G401.6 (cell line): ENCODE results near the gene FSHR.

Source experiments
- FAIRE-seq: peaks from 2 replicates; lab custom pipeline; 2012; peaks lifted over from hg19 to GRCh38; lab: Jason Lieb, UNC

The FSHR gene, protein sequence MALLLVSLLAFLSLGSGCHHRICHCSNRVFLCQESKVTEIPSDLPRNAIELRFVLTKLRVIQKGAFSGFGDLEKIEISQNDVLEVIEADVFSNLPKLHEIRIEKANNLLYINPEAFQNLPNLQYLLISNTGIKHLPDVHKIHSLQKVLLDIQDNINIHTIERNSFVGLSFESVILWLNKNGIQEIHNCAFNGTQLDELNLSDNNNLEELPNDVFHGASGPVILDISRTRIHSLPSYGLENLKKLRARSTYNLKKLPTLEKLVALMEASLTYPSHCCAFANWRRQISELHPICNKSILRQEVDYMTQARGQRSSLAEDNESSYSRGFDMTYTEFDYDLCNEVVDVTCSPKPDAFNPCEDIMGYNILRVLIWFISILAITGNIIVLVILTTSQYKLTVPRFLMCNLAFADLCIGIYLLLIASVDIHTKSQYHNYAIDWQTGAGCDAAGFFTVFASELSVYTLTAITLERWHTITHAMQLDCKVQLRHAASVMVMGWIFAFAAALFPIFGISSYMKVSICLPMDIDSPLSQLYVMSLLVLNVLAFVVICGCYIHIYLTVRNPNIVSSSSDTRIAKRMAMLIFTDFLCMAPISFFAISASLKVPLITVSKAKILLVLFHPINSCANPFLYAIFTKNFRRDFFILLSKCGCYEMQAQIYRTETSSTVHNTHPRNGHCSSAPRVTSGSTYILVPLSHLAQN

DNA sequence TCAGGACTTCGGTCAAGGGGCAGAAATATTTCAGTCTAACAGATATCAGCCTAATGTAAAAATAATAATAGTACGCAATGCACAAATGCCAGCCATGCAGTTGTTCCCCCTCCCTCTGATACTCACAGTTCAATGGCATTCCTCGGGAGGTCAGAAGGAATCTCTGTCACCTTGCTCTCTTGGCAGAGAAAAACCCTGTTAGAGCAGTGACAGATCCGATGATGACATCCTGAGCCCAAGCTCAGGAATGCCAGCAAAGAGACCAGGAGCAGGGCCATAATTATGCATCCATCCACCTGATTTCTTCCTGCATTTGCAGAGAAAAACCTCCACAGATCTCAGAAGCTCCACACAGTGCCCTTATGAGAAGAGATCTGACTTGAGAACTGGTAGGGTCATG lies at the start of gene FSHR:
FSHR (minus strand) TSS at position 376 of the 400 bp plus-strand sequence; CDS start at position 278, 98 bp downstream.
- FAIRE-seq: no peak

GRCh38 chr2:49199266-49199665 lies 45.0 kb upstream of the FSHR start:
- no peak for FAIRE-seq

- no peak for FAIRE-seq
Measured at GRCh38 chr2:49194701-49195100, 40.4 kb upstream of the FSHR start.

DNA sequence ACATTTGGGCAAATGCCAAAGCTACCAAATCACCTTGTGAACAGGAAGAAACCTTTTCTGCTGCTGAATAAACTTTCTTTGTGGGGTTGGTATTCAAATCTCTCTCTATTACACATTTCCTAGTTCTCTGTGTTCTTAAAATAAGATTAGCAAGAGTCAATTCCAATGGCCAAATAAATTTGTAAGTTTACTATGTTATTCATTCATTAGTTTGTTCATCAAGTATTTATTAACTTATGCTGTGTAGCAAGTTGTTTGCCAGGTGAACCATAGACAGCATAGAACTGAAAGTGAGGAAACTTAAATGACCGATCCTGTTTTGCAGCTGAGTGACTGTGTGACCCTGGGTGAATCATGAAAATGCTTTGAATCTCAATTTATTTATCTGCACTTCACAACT lies 37.7 kb upstream of the FSHR start:
- no peak for FAIRE-seq

- no peak for FAIRE-seq
Measured at GRCh38 chr2:49189512-49190225, 35.4 kb upstream of the FSHR start.

DNA sequence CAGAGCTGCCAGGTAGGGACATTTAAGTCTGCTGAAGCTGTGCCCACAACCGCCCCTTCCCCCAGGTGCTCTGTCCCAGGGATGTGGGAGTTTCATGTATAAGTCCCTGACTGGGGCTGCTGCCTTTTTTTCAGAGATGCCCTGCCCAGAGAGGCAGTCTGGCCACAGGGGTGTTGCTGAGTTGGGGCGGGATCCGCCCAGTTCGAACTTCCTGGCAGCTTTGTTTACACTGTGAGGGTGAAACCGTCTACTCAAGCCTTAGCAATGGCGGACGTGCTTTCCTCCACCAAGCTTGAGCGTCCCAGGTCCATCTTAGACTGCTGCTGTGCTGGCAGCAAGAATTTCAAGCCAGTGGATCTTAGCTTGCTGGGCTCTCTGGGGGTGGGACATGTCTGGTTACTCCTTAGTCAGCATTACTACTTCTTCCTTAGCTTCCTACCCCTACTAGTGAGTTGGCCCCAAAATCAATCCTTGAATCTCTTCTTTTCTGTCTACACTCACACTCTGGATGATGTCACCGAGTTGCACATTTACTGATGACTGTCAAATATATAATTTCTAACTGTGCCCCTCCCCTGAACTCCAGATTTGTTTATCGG lies 31.8 kb upstream of the FSHR start:
- FAIRE-seq: no peak

DNA sequence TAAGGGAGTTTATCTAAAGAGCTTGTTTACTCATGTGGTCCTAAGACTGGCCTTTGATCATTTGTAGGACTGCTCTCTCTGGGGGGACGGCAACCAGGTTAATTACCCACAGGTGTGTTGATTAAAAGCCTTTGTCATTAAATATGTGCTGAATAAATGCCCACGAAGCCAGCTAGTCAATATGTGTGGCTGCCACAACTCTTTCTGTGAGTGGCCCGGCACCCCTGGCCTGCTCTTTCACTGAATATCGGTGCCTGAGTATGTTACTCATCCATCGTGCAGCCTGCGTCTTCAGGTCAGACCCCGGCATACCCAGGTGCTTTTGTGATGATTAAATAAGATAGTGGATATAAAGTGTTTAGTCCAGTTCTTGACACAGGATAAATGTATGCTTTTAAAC lies 24.3 kb upstream of the FSHR start:
- no peak for FAIRE-seq

DNA sequence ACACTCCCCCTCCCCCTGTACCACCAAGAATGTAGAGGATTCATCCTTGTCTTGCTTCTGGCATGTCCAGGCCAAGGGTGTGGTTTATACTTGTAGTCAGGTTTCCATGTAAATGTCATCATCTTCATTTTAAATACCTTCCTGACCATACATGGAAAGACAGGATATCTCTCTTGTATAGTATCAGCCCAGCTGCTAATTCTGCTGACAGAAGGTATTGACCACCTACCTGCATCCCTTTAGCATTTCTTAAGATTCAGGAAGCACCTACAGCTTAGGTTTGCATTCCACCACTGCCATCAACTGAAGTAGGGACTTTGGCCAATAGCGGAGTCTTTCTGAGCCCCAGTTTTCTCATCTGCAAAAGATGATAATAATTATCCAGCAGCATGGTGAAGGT lies 22.9 kb upstream of the FSHR start:
- FAIRE-seq: no peak

GRCh38 chr2:49175831-49176230 lies 21.5 kb upstream of the FSHR start:
- FAIRE-seq: no peak

DNA sequence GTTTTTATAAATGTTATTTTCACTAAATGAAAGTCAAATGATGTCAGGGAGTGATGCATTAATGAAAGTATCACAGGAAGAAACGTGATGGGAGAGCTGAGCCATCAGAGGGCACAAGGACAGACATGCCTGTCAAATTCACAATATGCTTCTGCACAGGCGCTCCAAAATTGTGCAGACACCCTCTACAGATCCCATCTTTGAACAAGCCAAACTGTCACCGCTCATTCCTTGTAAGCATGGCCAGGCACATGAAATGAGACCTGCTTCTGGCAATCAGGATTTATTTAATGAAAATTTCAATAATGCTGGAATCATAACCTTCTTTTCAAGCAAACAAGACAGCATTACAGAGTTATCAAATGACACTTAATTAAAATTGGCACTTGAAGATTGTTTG lies 20.4 kb upstream of the FSHR start:
- no peak for FAIRE-seq

DNA sequence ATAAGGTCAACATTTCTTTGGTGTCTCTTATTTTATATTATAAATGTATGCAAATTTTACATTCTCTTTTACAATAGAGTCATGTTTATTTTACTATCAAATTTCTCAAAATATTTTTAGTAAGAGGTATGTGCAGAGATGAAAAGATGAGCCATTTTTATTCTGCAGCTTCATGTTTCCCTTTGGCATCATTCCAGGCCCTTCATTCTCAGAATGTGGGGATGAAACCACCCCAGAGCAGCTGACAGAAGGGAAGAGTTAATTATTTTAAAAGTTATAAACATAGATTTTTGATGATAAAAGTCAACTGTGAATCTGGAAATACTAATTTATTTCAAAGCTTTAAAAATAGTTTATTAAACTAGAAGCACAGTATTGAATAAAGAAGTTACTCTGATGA lies 12.8 kb upstream of the FSHR start:
- FAIRE-seq: no peak

DNA sequence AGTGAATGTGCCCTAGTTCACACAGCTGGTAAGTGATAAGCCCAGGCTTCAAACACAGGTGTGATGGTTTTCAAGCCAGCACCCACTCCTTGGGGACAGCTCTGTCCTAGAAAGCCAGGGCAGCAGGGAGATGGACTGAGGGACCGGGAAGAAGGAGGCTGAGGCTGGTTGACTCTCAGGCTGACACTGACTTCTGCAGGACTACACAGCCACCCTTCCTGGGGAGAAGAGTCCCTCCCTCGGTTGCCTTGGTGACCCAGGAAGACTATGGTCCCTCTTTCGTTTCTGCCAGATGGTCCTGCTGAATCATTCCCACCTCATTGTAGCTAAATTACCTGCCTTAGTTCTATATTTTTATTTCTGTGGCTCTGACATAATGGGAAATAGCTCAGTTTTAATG lies 11.3 kb upstream of the FSHR start:
- no peak for FAIRE-seq

- FAIRE-seq: no peak
Measured at GRCh38 chr2:49164729-49165128, 10.4 kb upstream of the FSHR start.

GRCh38 chr2:49162151-49162550 lies 7.8 kb upstream of the FSHR start:
- FAIRE-seq: no peak

- FAIRE-seq: no peak
Measured at GRCh38 chr2:49154891-49155290, 576 bp upstream of the FSHR start.

DNA sequence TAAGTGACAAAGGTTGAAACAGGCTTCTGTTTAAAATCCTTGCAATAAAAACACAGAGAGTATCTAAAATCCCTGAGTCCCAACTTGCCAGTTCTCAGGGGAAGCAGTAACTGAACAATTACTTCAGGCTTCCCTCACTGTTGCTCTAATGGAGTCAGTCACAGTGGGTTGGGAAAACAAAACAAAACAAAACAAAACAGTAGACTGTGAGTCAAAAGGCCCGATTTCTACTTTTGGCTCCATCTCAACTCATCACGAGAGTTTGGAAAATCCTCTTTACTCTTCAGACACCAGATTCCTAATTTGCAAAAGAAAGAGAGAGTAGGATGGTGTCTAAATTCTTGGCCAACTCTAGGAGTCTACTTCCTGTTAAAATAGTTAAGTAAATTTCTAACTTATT lies 1.1 kb downstream of the FSHR start:
- FAIRE-seq: no peak

GRCh38 chr2:49152824-49153223 lies 1.5 kb downstream of the FSHR start:
- FAIRE-seq: no peak

GRCh38 chr2:49146401-49146800 lies 7.9 kb downstream of the FSHR start:
- FAIRE-seq: no peak

DNA sequence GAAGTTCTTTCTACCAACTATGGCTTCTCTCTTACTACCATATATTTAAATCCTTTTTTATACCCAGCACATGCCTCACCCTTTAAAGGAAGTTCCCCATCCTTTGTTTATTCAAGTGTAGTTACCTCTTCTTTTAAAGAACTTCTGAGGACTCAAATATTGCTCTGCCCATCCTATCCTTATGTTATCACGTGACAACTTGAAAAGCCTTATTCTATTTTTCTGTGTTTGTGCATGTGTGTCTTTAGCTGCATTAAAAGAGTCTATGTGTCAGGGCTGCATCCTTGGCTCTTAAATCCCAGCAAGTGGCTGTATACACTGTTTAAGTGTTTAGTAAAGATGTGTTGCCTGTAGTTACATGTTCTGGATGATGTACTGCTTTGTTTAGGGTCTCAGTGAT lies 22.5 kb downstream of the FSHR start:
- FAIRE-seq: no peak

- FAIRE-seq: no peak
Measured at GRCh38 chr2:49129034-49129433, 25.3 kb downstream of the FSHR start.

DNA sequence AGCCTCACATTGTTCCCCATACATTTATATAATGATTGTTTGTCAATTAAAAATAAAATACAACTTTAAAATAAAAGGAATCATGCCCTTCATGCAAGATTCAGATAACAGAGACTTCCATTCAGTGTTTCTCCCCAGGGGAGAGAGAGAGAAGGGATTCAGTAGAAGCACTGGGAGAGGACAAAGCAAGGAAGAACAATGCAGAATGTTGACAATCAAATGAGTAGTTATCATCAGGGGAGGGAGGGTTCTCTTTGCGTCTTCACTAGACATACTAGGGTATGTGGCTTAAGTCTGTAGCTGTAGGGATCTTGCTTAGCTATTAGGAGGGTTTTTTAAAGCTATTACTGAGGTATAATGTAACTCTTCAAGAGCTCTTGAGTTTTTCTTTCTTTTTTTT lies 30.7 kb downstream of the FSHR start:
- no peak for FAIRE-seq

DNA sequence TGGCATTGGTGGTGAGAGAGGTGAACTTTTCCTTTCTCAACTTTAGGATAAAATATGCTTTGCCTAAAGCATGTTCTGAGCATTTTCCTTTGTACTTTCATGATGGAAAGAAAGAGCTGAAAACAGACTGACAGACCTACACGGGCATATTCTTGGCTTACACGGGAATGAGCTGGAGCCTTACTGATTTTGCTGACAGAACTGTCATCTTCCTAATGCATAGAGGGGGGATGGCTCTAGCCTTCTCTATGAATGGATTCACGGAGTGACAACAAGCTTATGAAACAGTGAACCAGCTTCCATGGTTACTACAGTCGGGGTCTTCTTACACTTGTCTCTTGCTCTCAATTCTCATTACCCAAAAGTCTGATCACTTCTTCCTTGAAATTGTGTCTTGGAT lies 32.2 kb downstream of the FSHR start:
- no peak for FAIRE-seq

DNA sequence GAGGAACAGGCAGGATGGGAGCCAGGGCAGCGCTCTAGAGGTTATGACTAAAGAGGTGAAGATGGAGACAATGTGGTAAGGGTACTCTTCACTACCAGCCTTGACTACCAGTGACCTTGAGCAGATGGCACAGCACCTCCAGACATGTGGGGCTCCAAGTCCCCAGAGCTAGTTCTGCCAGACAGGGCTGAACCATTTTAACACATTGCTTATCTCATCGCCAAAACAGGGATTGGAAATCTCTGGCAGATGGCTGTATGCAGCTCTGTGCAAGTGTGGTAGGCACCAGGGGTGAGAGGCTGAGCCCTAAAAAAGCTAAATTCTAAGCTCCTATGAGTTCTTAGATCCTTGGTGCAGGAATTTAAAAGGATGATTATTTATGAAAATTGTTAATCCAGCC lies 41.3 kb downstream of the FSHR start:
- FAIRE-seq: no peak
